ENCODE data around the gene ZNF141.

- TF ChIP-seq MAZ (IDR thresholded peaks at IDR 0.05; ENCODE audit: borderline replicate concordance, low read depth, low read length): no peak
- TF ChIP-seq CHD4 (IDR thresholded peaks at IDR 0.05; ENCODE audit: borderline replicate concordance): no peak
- no peak for TF ChIP-seq CTCF (IDR thresholded peaks at IDR 0.05)
- TF ChIP-seq MYC (IDR thresholded peaks at IDR 0.05; ENCODE audit: borderline replicate concordance, low read length): no peak
- no peak for TF ChIP-seq PHF8 (IDR thresholded peaks at IDR 0.05; ENCODE audit: borderline replicate concordance, low read depth)
- no peak for TF ChIP-seq POLR2A (IDR thresholded peaks at IDR 0.05; ENCODE audit: low read length)
- TF ChIP-seq ELK1 (IDR thresholded peaks at IDR 0.05; ENCODE audit: low read depth, low read length): no peak
- no peak for TF ChIP-seq EP300 (IDR thresholded peaks at IDR 0.05)
- TF ChIP-seq MAX (IDR thresholded peaks at IDR 0.05): no peak
- no peak for TF ChIP-seq MAFK (IDR thresholded peaks at IDR 0.05; ENCODE audit: partially characterized antibody)
- TF ChIP-seq KDM1A (IDR thresholded peaks at IDR 0.05; ENCODE audit: low read depth): no peak
- no peak for TF ChIP-seq KDM5A (IDR thresholded peaks at IDR 0.05)
- TF ChIP-seq BHLHE40 (IDR thresholded peaks at IDR 0.05; ENCODE audit: low read depth, low read length): no peak
- TF ChIP-seq CEBPB (IDR thresholded peaks at IDR 0.05): no peak
These were observed 796 bp upstream of the ZNF141 start for GRCh38 chr4:336893-337142.

All from A549 (cell line).